Measurements from ENCODE around the gene RNF10.

RNF10 gene

DNA sequence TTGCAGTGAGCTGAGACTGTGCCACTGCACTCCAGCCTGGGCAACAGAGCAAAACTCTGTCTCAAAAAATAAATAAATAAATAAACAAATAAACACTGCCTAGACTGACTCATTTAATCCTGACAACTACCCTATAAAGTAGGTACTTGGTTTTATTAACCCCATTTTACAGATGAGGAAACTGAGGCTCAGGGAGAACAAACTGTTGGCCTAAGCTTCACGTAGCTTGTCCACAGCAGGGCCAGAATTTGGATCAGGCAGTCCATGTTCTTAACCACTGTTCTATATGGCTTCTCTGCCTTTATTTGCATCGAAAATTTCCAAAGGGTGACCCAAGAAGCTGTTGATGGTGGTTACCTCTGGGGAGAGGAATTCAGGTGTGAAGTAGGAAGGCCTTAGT, 52.7 kb downstream of the RNF10 start:
- DNase-seq (ENCODE audit: extremely low read depth, insufficient read length), result no peak
- H3K4me3 ChIP-seq (replicated peaks; ENCODE audit: low read depth, low read length), result no peak overlapping the region
- no peaks in the 10 kb centered on the region for H3K27me3 ChIP-seq (replicated peaks; ENCODE audit: control insufficient read depth, insufficient read depth, low read length)
- no peaks in the 10 kb centered on the region for H3K36me3 ChIP-seq (ENCODE audit: control insufficient read depth, insufficient read depth, low read length)
- TF ChIP-seq, protein P1, sequence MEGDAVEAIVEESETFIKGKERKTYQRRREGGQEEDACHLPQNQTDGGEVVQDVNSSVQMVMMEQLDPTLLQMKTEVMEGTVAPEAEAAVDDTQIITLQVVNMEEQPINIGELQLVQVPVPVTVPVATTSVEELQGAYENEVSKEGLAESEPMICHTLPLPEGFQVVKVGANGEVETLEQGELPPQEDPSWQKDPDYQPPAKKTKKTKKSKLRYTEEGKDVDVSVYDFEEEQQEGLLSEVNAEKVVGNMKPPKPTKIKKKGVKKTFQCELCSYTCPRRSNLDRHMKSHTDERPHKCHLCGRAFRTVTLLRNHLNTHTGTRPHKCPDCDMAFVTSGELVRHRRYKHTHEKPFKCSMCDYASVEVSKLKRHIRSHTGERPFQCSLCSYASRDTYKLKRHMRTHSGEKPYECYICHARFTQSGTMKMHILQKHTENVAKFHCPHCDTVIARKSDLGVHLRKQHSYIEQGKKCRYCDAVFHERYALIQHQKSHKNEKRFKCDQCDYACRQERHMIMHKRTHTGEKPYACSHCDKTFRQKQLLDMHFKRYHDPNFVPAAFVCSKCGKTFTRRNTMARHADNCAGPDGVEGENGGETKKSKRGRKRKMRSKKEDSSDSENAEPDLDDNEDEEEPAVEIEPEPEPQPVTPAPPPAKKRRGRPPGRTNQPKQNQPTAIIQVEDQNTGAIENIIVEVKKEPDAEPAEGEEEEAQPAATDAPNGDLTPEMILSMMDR (IDR thresholded peaks at IDR 0.05; ENCODE audit: insufficient read depth, low read length, poor library complexity, severe bottlenecking), result no peak

DNA sequence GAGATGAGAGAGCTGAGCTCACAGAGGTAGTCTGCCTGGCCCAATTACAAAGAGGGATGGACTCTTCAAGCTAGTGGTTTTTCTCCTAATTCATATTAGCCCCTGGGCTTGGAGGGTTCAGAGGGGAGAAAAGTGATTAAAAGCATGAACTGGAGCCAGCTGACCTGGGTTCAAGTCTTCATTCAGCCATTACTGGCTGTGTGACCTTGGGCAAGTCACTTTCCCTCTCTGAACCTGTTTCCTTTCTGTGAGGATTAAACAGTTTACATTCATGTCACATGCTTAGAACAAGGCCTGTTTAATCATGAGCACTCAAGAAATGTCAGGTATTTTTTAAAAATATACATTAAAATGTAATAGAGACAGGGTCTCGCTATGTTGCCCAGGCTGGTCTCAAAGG, 54.2 kb downstream of the RNF10 start:
- no peak for DNase-seq (ENCODE audit: extremely low read depth, insufficient read length)
- H3K4me3 ChIP-seq (replicated peaks; ENCODE audit: low read depth, low read length), result no peak overlapping the region
- TF ChIP-seq, protein P1 (IDR thresholded peaks at IDR 0.05; ENCODE audit: insufficient read depth, low read length, poor library complexity, severe bottlenecking), result no peak
- H3K36me3 ChIP-seq (ENCODE audit: control insufficient read depth, insufficient read depth, low read length), result no peaks in the 10 kb centered on the region
- no peaks in the 10 kb centered on the region for H3K27me3 ChIP-seq (replicated peaks; ENCODE audit: control insufficient read depth, insufficient read depth, low read length)

- TF ChIP-seq, protein P1 (IDR thresholded peaks at IDR 0.05; ENCODE audit: insufficient read depth, low read length, poor library complexity, severe bottlenecking), result no peak
- Histone ChIP-seq H3K27me3 (replicated peaks; ENCODE audit: control insufficient read depth, insufficient read depth, low read length) (no peaks in the 10 kb centered on the region), H3K4me3 (replicated peaks; ENCODE audit: low read depth, low read length) (no peak overlapping the region), H3K36me3 (ENCODE audit: control insufficient read depth, insufficient read depth, low read length) (no peaks in the 10 kb centered on the region)
- no peak for DNase-seq (ENCODE audit: extremely low read depth, insufficient read length)
Observed at GRCh38 chr12:120588948-120589930, 55.1 kb downstream of the RNF10 start.

DNA sequence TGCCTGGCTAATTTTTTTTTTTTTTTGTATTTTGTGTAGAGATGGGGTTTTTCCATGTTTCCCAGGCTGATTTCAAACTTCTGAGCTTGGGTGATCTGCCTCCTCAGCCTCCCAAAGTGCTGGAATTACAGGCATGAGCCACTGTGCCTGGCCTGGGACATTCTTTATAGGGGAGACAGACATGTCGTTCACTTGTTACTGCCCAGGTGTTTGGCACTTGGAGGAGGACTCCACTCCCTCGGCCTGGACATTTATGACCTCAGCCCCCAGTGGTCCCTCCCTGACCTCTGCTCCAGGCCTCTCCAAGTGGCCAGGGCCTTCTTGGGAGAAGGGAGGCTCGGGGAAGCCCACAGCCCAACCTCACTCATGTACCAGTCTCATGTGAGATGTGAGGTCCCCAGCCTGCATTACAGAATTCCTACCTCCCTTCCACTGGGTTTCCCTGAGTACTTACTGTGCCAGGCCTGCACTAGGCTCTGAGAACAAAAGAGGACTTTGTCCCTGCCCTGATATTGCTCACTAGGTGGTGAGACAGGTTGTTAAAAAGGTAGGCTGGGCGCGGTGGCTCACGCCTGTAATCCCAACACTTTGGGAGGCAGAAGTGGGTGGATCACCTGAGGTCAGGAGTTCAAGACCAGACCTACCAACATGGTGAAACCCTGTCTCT, 56.7 kb downstream of the RNF10 start:
- DNase-seq (ENCODE audit: extremely low read depth, insufficient read length), result no peak
- TF ChIP-seq, protein P1 (IDR thresholded peaks at IDR 0.05; ENCODE audit: insufficient read depth, low read length, poor library complexity, severe bottlenecking), result no peak
- Histone ChIP-seq H3K36me3 (ENCODE audit: control insufficient read depth, insufficient read depth, low read length) (no peaks in the 10 kb centered on the region), H3K4me3 (replicated peaks; ENCODE audit: low read depth, low read length) (no peak overlapping the region), H3K27me3 (replicated peaks; ENCODE audit: control insufficient read depth, insufficient read depth, low read length) (no peaks in the 10 kb centered on the region)

DNA sequence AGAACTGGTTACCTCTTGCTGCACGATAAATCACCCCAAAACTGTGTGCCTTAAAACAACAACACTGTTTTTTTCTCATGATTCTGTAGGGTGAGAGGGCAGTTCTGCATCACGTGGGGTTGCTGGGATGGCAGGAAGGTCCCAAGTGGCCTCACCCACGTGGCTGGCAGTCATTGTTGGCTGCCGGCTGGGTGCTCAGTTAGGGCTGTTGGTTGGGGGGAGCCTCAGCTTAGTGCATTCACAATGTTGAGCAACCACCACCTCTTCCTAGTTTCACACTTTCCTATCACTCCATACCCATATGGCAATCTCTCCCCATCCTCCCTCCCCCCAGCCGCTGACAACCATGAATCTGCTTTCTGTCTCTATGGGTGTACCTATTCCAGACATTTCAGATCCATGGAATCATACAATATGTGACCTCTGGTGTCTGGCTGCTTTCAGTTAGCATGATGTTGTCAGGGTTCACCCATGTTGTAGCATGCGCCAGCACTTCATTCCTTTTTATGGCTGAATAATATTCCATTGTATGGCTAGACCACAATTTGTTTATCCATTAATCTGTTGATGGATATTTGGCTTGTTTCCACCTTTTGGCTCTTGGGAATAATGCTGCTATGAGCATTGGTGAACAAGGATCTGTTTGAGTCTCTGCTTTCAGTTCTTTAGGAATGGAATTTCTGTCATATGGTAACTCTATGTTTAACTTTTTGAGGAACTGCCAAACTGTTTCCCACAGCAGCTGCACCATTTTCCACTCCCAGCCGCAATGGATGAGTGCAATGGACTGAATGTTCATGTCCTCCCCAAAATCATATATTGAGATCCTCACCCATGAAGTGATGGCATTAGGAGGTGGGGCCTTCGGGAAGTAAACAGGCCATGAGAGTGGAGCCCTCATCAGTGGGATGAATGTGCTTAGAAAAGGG, 58.2 kb downstream of the RNF10 start:
- H3K27me3 ChIP-seq (replicated peaks; ENCODE audit: control insufficient read depth, insufficient read depth, low read length), result no peaks in the 10 kb centered on the region
- no peaks in the 10 kb centered on the region for H3K36me3 ChIP-seq (ENCODE audit: control insufficient read depth, insufficient read depth, low read length)
- H3K4me3 ChIP-seq (replicated peaks; ENCODE audit: low read depth, low read length), result no peak overlapping the region
- TF ChIP-seq, protein P1 (IDR thresholded peaks at IDR 0.05; ENCODE audit: insufficient read depth, low read length, poor library complexity, severe bottlenecking), result no peak
- DNase-seq (ENCODE audit: extremely low read depth, insufficient read length), result no peak
